HepG2 (cell line): ENCODE results near the gene HAO2. TPM values are rescaled to one million over a fixed set of nuclear protein-coding genes. Genes with fewer than 3 reads are reported as not detected.

Experiments used
- KDM3A ChIP-seq: IDR thresholded peaks from 2 replicates; pipeline ENCODE4 v1.6.1; 2018; ENCODE audit warnings: low read depth, missing compliant biosample characterization
- LCORL ChIP-seq, 2 experiments: fragments of 450-650 bp in 1 of 2; sonication (generic) in 1 of 2; formaldehyde crosslinking in 1 of 2; IDR thresholded peaks; 2 replicates each; pipeline versions ENCODE4 v1.5.0 to v1.6.1; 2017 to 2020; ENCODE audit warnings: antibody characterized with exemption in 1 of 2, missing genetic modification reagents in 1 of 2
- MXD4 ChIP-seq: IDR thresholded peaks from 2 replicates; pipeline ENCODE4 v1.6.1; 2016; ENCODE audit warnings: mild to moderate bottlenecking, missing biosample characterization, missing genetic modification reagents
- NR2F2 ChIP-seq: IDR thresholded peaks from 2 replicates; pipeline ENCODE4 v1.6.1; 2012; ENCODE audit warnings: low read depth, inconsistent platforms, borderline replicate concordance
- PHF5A ChIP-seq: IDR thresholded peaks from one replicate; pipeline ENCODE4 v1.6.1; 2018; ENCODE audit warnings: low read depth, missing genetic modification reagents; ENCODE audit not compliant: unreplicated experiment
- RBFOX2 ChIP-seq: fragments of 200-400 bp; formaldehyde crosslinking; IDR thresholded peaks from 2 replicates; pipeline ENCODE4 v1.6.1; 2017; ENCODE audit warnings: low read depth, mild to moderate bottlenecking, low read length
- SOX6 ChIP-seq, 2 experiments: fragments of 450-650 bp in 1 of 2; sonication (generic) in 1 of 2; formaldehyde crosslinking in 1 of 2; IDR thresholded peaks; 2 replicates each; pipeline versions ENCODE4 v1.4.0 to v1.6.1; 2017 to 2020; ENCODE audit warnings: antibody characterized with exemption in 1 of 2, mild to moderate bottlenecking in 1 of 2, missing genetic modification reagents in 1 of 2
- ZBTB38 ChIP-seq: sonication (generic); formaldehyde crosslinking; IDR thresholded peaks from 2 replicates; pipeline ENCODE4 v1.5.1; 2020; ENCODE audit warnings: mild to moderate bottlenecking, missing genetic modification reagents
- ZNF101 ChIP-seq: sonication (generic); formaldehyde crosslinking; IDR thresholded peaks from 2 replicates; pipeline ENCODE4 v1.4.0; 2020; ENCODE audit warnings: mild to moderate bottlenecking, low read depth, missing genetic modification reagents, borderline replicate concordance
- ZNF251 ChIP-seq: sonication (generic); formaldehyde crosslinking; IDR thresholded peaks from 2 replicates; pipeline ENCODE4 v1.9.0; 2021; ENCODE audit warnings: mild to moderate bottlenecking, missing genetic modification reagents
- ZNF451 ChIP-seq: sonication (generic); formaldehyde crosslinking; IDR thresholded peaks from 2 replicates; pipeline ENCODE4 v1.5.0; 2020; ENCODE audit warnings: mild to moderate bottlenecking, missing genetic modification reagents
- ZNF570 ChIP-seq: sonication (generic); formaldehyde crosslinking; IDR thresholded peaks from 2 replicates; pipeline ENCODE4 v1.4.0; 2020; ENCODE audit warnings: mild to moderate bottlenecking, missing genetic modification reagents, borderline replicate concordance
- ZNF674 ChIP-seq: sonication (generic); formaldehyde crosslinking; IDR thresholded peaks from 2 replicates; pipeline ENCODE4 v1.5.0; 2020; ENCODE audit warnings: low read depth, mild to moderate bottlenecking, missing genetic modification reagents
- ZNF781 ChIP-seq: sonication (generic); formaldehyde crosslinking; IDR thresholded peaks from 2 replicates; pipeline ENCODE4 v1.5.1; 2020; ENCODE audit warnings: borderline replicate concordance, mild to moderate bottlenecking, missing genetic modification reagents; ENCODE audit errors: not compliant biosample characterization
- polyA plus RNA-seq, 8 experiments: library from polyadenylated mRNA; depleted of rRNA in 3 of 8; stranded (reverse) in 7 of 8; unstranded in 1 of 8; fragments of >200 nt; fragmentation: Illumina TruSeq in 4 of 8; extraction: Trizol in 4 of 8; gene quantifications; 2 replicates each; pipeline versions ENCODE4 v1.2.1 to v1.2.3, GENCODE V29; 2011 to 2016; ENCODE audit warnings: low read depth in 4 of 8, missing spikeins in 1 of 8, mixed read lengths in 1 of 8; ENCODE audit not compliant: insufficient read depth in 1 of 8
- total RNA-seq, 5 experiments: library from RNA; depleted of rRNA; stranded (reverse); fragments of >200 nt; fragmentation: Illumina TruSeq; extraction: Trizol; gene quantifications; 2 replicates each; pipeline ENCODE4 v1.2.3, GENCODE V29; 2016; ENCODE audit warnings: low read depth in 1 of 5
- TF ChIP-seq, protein P1 (sequence below): sonication (generic); formaldehyde crosslinking; IDR thresholded peaks from 2 replicates; pipeline ENCODE4 v1.9.0; 2021; ENCODE audit warnings: missing genetic modification reagents, mild to moderate bottlenecking, borderline replicate concordance
- TF ChIP-seq, protein P2 (sequence below): sonication (generic); formaldehyde crosslinking; IDR thresholded peaks from 2 replicates; pipeline ENCODE4 v1.5.0; 2020; ENCODE audit warnings: missing genetic modification reagents
- TF ChIP-seq, protein P3 (sequence below): IDR thresholded peaks from 2 replicates; pipeline ENCODE4 v1.4.0; 2020; ENCODE audit warnings: mild to moderate bottlenecking, missing genetic modification reagents
- TF ChIP-seq, protein P4 (sequence below): sonication (generic); formaldehyde crosslinking; conservative IDR thresholded peaks from 2 replicates; pipeline ENCODE4 v1.4.0; 2020; ENCODE audit warnings: missing genetic modification reagents

HAO2 gene
- total and polyA plus RNA-seq, 2 of the 13 experiments (the other 11 are each of a cell fraction or from before 2014, with no cell fraction given): 0.05 to 0.09 TPM

DNA sequence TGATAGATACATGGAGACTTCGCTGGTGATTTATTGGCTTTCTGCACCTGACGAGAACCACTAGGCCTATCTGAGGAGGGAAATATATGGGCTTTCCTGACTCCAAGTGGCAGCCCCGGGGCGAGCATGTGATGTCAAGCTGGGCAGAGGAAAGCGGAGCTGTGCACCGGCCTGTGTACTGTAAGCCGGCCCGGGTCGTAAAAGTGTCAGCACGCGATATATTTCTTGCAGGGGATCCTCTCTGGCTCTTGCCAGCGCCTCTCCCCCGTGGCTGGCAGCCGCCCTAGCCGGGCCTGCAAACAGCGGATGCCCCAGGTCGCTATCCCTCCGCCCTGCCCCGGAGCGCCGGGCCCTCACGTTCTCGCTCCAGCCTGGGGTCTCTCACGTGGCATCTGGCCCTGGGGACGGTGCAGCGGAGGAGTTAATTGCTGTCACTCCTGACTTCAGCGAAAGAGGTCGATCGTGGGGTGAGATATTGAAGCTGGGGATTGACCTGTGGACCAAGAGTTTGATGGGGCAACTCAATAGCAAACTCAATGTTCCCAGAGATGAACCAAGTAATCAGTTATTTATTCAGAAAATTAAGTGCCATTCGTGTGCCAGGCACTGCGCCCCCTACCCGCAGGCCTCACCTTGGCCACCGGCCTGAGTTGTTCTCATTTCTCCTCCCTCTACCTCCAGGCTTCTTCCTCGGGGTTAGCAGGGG, 41.0 kb upstream of the HAO2 start (continued):
- TF ChIP-seq MXD4 (CRISPR knock-in tag): no peak
- no peak for TF ChIP-seq ZNF781 (CRISPR knock-in tag)
- TF ChIP-seq ZNF570 (CRISPR knock-in tag): no peak
- TF ChIP-seq, protein P1, sequence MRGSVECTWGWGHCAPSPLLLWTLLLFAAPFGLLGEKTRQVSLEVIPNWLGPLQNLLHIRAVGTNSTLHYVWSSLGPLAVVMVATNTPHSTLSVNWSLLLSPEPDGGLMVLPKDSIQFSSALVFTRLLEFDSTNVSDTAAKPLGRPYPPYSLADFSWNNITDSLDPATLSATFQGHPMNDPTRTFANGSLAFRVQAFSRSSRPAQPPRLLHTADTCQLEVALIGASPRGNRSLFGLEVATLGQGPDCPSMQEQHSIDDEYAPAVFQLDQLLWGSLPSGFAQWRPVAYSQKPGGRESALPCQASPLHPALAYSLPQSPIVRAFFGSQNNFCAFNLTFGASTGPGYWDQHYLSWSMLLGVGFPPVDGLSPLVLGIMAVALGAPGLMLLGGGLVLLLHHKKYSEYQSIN (CRISPR knock-in tag): no peak
- TF ChIP-seq, protein P2, sequence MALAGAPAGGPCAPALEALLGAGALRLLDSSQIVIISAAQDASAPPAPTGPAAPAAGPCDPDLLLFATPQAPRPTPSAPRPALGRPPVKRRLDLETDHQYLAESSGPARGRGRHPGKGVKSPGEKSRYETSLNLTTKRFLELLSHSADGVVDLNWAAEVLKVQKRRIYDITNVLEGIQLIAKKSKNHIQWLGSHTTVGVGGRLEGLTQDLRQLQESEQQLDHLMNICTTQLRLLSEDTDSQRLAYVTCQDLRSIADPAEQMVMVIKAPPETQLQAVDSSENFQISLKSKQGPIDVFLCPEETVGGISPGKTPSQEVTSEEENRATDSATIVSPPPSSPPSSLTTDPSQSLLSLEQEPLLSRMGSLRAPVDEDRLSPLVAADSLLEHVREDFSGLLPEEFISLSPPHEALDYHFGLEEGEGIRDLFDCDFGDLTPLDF: no peak
- 0 out of 2 replicates have a peak, but pooled peaks have one; percentile 31 for TF ChIP-seq ZBTB38
- no peak for TF ChIP-seq NR2F2
- no peak for TF ChIP-seq KDM3A (CRISPR knock-in tag)
- TF ChIP-seq, protein P3, sequence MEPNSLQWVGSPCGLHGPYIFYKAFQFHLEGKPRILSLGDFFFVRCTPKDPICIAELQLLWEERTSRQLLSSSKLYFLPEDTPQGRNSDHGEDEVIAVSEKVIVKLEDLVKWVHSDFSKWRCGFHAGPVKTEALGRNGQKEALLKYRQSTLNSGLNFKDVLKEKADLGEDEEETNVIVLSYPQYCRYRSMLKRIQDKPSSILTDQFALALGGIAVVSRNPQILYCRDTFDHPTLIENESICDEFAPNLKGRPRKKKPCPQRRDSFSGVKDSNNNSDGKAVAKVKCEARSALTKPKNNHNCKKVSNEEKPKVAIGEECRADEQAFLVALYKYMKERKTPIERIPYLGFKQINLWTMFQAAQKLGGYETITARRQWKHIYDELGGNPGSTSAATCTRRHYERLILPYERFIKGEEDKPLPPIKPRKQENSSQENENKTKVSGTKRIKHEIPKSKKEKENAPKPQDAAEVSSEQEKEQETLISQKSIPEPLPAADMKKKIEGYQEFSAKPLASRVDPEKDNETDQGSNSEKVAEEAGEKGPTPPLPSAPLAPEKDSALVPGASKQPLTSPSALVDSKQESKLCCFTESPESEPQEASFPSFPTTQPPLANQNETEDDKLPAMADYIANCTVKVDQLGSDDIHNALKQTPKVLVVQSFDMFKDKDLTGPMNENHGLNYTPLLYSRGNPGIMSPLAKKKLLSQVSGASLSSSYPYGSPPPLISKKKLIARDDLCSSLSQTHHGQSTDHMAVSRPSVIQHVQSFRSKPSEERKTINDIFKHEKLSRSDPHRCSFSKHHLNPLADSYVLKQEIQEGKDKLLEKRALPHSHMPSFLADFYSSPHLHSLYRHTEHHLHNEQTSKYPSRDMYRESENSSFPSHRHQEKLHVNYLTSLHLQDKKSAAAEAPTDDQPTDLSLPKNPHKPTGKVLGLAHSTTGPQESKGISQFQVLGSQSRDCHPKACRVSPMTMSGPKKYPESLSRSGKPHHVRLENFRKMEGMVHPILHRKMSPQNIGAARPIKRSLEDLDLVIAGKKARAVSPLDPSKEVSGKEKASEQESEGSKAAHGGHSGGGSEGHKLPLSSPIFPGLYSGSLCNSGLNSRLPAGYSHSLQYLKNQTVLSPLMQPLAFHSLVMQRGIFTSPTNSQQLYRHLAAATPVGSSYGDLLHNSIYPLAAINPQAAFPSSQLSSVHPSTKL (CRISPR knock-in tag): peak; percentile 57; the same call in 1 of the 2 replicates
- no peak for TF ChIP-seq SOX6 (IDR thresholded peaks at IDR 0.05)
- peak; percentile 42; the same call in 1 of the 2 replicates for TF ChIP-seq SOX6 (CRISPR knock-in tag; IDR thresholded peaks at IDR 0.05)
- TF ChIP-seq LCORL (IDR thresholded peaks at IDR 0.05): no peak
- no peak for TF ChIP-seq LCORL (CRISPR knock-in tag; IDR thresholded peaks at IDR 0.05)
- TF ChIP-seq, protein P4, sequence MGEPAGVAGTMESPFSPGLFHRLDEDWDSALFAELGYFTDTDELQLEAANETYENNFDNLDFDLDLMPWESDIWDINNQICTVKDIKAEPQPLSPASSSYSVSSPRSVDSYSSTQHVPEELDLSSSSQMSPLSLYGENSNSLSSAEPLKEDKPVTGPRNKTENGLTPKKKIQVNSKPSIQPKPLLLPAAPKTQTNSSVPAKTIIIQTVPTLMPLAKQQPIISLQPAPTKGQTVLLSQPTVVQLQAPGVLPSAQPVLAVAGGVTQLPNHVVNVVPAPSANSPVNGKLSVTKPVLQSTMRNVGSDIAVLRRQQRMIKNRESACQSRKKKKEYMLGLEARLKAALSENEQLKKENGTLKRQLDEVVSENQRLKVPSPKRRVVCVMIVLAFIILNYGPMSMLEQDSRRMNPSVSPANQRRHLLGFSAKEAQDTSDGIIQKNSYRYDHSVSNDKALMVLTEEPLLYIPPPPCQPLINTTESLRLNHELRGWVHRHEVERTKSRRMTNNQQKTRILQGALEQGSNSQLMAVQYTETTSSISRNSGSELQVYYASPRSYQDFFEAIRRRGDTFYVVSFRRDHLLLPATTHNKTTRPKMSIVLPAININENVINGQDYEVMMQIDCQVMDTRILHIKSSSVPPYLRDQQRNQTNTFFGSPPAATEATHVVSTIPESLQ: no peak
- no peak for TF ChIP-seq ZNF674 (CRISPR knock-in tag)
- peak; percentile 65 for TF ChIP-seq RBFOX2
- TF ChIP-seq ZNF251 (CRISPR knock-in tag): 0 out of 2 replicates have a peak, but pooled peaks have one; percentile 43
- no peak for TF ChIP-seq PHF5A (CRISPR knock-in tag)
- TF ChIP-seq ZNF101 (CRISPR knock-in tag): no peak
- peak; percentile 69; the same call in 1 of the 2 replicates for TF ChIP-seq ZNF451
